MM.1S (cell line): ENCODE measurements around the gene CRY1.

Source experiments
- EZH2phosphoT487 ChIP-seq: fragments of 300-600 bp; sonication (generic); IDR thresholded peaks from 2 replicates; pipeline ENCODE4 v1.6.1; 2018; ENCODE audit warnings: antibody characterized with exemption, low read length
- TF ChIP-seq, protein P1 (sequence below): fragments of 300-600 bp; sonication (generic); IDR thresholded peaks from 2 replicates; pipeline ENCODE4 v1.5.1; 2016; ENCODE audit warnings: antibody characterized with exemption, low read length, mixed read lengths

DNA sequence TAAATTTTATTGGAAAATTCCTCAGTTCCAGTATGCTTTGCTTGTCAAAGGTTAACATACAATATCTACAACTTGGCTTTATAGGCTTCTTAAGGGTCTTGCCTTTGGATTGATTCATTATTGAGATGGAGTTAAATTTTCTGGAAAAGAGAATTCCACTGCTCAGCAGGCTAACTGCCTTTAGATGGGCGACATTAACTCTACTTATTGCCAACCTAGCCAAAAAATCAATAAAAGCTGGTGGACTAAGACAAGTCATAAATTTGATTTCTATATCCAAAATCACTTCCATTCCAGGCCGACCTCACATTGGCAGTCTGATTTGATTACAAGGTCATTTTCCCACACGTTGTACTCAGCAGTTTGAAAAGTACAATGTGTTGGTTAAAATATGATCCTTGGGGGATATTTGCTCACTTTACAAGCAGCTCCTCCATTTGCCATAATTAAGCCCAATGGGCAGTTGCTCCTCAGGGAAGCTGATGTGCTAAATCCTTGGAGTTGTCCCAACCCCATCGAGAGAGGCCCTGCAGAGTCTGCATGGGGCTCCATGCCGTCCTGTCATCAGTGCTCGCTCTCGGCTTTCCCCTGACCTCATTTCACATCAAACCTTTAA is 36.1 kb upstream of the CRY1 start:
- TF ChIP-seq, protein P1, sequence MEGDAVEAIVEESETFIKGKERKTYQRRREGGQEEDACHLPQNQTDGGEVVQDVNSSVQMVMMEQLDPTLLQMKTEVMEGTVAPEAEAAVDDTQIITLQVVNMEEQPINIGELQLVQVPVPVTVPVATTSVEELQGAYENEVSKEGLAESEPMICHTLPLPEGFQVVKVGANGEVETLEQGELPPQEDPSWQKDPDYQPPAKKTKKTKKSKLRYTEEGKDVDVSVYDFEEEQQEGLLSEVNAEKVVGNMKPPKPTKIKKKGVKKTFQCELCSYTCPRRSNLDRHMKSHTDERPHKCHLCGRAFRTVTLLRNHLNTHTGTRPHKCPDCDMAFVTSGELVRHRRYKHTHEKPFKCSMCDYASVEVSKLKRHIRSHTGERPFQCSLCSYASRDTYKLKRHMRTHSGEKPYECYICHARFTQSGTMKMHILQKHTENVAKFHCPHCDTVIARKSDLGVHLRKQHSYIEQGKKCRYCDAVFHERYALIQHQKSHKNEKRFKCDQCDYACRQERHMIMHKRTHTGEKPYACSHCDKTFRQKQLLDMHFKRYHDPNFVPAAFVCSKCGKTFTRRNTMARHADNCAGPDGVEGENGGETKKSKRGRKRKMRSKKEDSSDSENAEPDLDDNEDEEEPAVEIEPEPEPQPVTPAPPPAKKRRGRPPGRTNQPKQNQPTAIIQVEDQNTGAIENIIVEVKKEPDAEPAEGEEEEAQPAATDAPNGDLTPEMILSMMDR = no peak
- TF ChIP-seq EZH2phosphoT487 = no peak
